NK-92 (cell line): ENCODE results near the gene TMEM214.

Source experiments
- DNase-seq: peaks from one replicate; lab custom pipeline; 2025; ENCODE audit not compliant: unreplicated experiment; lab: John Stamatoyannopoulos, UW

Gene TMEM214

GRCh38 chr2:27009083-27009482 is 23.7 kb upstream of the TMEM214 start:
- DNase-seq: no peak

DNA sequence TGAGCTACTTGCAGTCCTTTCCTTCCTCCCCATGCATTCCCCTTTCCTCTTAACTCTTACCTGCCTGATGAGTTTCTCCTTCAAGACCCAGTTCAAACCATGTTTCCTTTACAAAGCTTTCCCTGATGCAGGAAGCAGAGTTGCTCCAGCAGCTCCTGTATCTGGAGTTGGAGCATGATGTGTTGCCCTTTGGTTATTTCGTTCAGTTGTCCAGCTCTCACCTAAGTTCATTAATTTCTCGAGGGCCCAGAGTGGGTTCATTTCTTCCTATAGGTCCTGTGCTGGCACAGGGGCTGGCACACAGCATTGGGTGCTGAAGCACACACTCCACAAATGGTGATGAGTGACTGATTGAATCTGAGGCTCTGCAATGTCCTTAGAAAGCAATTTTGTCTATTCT is 23.0 kb upstream of the TMEM214 start:
- no peak for DNase-seq

GRCh38 chr2:27010139-27010538 is 22.6 kb upstream of the TMEM214 start:
- DNase-seq: no peak

GRCh38 chr2:27013738-27014137 is 19.0 kb upstream of the TMEM214 start:
- DNase-seq: no peak

- no peak for DNase-seq
Measured at GRCh38 chr2:27014771-27015433, 17.9 kb upstream of the TMEM214 start.

DNA sequence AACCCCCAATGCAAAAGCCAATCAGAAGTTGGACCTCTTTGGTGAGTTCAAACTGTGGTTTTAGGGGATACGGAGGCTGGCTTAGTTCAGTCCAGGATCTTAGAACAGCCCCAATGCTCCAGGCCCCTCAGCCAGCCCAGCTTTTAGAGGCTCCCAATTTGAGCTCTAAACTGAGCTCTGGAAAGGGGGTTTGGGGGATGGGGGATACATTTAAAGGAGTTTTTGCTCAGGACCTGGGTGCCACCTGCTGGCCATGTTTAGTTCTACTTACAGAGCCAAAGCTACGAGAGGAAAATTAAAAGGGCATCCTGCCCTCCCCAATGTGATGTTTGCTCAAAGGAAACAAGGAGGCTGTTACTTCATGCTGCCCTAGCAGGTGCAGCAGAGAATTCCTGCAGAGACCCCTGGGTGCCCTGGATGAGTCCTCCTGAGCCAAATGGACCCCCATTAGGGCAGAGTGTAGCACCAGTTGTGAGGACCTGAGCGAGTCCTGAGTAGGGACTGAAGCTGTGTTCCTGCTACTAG is 15.9 kb upstream of the TMEM214 start:
- DNase-seq: no peak

- no peak for DNase-seq
Measured at GRCh38 chr2:27018142-27018541, 14.6 kb upstream of the TMEM214 start.

DNA sequence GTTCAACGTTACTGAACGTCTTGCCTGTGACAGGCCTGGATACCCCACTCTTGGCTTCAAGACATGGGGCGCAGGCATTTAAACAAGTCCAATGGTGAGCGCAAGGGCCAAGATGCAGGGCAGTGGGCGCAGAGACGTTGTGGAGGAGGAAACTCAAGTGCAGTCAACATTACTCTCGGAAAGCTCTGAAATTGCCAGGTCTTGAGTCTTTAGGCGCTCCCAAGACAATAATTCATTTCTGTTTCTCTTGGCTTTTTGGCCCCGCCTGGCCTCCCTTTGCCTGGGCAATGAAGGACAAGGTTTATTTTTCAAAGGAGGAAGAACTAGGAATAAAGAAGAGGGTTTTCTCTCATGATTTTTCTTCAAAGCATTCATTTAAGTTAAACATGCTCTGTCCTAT is 13.3 kb upstream of the TMEM214 start:
- no peak for DNase-seq

DNA sequence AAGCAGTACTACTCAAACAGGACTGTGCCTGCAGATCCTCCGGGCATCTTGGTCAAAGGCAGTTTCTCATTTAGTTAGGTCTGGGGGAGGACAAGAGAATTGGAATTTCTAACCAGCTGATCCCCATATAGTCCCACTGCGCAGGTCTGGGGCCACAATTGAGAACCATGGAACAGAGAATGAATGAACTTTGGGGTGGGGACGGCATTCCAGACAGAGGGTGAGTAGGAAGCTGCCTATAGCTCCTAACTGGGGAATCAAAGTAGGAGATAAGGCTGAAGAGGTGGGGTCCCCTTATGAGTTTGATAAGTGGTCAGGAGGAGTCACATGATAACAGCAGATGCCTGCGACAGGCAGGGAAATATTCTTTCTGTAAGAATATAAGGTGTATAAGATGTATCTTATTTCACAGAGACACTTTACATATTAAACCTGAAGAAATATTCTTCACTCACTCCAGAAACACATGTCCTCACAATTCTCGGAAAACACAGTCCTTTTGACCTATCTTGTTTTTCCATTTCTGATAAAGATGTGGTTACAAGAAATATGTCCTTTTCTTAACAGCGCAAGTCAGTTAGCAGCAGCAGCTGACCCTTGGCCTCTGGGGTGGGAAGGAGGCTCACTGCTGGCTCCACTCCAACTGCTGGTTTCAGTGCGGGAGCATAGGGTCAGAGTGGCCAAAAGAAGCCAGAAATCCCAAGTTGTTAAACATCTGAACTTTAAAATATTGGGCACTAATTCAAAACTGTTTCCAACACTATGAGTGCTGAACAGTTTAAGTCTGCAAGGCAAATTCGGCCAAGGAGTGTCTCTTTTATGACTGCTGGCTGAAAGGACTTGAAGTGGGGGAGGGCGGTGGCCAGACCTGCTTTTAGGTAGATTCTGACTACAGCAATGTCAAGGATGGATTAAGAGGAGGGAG is 12.6 kb upstream of the TMEM214 start:
- DNase-seq: no peak

DNA sequence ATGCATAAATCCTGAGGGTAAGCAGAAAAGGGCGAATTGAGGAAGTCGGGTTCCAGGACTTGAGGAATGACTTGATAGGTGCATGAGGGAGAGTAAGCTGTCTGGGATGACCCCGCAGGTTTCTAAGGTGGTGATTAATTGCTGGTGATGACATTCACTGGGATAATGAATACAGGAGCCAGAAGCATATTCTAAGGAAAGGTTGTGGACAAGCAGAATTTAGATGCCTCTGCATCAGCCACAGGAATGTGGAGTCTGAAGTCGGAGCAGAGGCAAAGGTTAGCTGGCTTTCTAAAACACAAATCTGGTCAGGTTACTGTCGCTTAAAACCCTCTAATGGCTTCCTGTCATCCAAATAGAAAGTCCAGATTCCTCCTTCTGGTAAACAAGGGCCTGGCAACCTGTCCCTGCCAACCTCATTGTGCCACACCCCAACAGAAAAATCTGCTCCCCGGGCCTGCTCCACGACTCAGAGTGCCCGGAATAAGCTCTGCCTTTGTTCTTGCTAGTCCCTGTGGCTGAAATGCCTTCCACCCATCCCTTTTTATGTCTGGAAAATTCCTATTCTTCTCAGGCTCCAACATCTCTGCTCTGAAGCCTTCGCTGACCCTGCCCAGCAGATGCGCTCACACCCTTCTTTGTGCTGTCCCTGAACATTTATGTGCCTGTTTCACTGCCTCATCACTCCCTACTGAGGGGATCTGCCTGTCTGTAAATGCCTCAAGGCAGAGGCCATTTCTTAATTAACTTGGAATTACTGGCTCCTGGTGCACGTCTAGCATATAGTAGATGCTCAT is 11.3 kb upstream of the TMEM214 start:
- DNase-seq: no peak

- DNase-seq: no peak
Measured at GRCh38 chr2:27023740-27024139, 9.0 kb upstream of the TMEM214 start.

DNA sequence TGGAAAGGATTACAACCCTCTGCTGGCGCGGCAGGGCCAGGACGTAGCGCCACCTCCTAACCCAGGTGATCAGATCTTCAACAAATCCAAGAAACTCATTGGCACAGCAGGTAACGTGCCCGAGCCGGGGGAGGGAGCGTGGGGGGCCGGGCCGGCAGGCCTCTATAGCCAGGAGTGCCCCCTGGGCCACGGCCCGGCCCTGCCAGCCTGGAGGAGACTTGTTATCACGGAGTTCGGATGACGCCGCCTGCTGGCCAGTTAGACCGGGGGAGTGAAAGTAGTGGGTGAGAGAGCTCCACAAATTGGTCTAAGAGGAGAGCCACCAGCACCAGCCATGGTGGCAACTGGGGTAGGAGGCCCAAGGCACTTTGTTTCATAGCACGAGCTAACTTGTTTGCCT is 8.6 kb upstream of the TMEM214 start:
- no peak for DNase-seq

DNA sequence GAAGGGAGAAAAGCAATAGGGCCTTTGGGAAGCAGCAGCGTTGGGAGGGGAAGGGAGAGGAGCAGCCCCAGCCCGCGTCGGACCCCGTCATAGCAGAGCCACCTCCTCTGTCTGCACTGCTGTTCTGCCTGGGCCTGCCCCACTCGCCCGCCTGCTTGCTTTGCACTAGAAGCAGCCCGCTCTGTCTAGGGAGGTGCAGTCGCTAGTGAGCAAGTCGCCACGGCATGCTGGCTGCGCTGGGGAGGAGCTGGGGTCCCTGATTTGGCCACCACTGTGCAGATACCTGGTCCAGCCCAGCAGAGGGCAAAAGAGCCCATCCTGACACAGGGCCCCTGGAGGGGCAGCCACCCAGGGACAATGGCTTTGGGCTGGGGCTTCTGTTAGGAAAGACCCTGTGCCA is 8.0 kb upstream of the TMEM214 start:
- no peak for DNase-seq

DNA sequence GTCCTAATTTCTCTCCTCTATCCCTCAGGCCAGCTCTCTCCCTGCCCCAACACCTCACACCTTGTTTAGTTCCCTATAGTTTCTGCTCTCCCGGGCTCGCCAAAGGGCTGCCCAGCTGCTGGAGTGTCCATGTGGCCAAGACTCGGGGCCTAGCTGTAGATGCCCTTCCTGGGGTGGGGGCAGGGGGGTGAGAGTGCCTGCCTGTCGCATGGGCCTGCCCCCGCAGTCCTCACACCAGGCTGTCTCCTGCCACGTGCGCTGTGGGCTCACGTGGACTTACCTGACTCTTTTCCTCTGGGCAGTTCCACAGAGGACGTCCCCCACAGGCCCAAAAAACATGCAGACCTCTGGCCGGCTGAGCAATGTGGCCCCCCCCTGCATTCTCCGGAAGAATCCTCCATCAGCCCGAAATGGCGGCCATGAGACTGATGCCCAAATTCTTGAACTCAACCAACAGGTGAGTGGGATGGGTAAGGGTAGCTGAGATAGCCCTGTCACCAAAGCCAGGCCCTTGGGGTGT is 7.4 kb upstream of the TMEM214 start:
- no peak for DNase-seq

DNA sequence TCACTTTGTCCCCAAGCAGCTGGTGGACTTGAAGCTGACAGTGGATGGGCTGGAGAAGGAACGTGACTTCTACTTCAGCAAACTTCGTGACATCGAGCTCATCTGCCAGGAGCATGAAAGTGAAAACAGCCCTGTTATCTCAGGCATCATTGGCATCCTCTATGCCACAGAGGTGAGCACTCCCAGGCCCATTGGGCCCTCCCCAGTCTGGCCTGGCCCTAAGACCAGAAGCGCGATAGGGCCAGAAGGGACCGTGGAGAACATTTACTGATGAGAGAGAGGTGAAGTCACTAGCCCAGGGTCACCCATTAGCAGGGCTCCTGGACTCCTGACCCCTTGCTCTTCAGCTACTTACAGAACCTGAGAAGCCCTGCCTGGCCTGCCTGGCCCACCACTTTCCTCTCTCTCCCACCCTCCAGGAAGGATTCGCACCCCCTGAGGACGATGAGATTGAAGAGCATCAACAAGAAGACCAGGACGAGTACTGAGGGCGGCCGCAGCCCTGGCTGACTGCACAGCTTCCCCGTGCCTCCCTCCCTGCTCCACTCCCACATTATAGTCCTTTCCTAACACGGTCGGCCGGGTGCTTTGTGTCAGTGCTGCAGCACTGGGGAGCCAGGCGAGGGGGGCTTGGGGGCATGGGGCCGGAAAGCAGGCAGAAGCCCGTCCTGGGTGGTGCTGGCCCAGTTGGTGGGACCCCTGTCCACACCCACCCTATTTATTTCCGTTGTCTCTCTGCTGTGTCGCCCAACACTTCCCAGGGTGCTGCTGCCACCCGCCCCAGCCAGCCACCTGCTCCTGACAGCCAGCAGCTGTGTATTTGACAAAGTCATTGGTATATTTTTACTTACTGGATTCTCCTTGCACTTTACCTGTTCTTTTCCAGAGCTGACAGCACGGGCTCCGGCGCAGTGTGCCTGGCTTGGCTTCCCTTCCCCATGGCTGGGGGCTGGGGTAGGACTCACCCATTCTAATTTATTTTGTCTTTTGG is 6.6 kb upstream of the TMEM214 start:
- DNase-seq: no peak

DNA sequence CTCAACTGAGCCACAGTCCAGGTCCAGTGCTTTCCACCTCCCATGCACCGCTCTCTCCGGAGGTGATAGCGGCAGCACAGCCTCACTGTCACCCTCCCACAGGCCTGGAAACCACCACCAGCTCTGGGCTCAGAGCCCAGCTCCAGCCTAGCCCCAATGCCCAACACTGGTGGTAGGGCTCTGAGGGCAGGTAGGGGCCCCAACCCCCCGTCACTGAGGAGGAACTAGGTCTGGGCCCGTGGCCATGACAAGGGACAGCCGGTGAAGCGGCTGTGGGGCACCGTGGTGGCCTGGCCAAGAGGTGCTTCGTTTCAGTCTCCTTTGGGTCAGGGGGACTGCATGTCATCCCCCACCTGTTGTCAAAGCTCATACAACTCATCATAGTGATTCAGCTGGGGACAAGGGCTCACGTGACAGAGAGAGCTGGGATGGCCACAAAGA is 5.5 kb upstream of the TMEM214 start:
- DNase-seq: no peak

GRCh38 chr2:27029051-27029450 is 3.7 kb upstream of the TMEM214 start:
- DNase-seq: no peak

DNA sequence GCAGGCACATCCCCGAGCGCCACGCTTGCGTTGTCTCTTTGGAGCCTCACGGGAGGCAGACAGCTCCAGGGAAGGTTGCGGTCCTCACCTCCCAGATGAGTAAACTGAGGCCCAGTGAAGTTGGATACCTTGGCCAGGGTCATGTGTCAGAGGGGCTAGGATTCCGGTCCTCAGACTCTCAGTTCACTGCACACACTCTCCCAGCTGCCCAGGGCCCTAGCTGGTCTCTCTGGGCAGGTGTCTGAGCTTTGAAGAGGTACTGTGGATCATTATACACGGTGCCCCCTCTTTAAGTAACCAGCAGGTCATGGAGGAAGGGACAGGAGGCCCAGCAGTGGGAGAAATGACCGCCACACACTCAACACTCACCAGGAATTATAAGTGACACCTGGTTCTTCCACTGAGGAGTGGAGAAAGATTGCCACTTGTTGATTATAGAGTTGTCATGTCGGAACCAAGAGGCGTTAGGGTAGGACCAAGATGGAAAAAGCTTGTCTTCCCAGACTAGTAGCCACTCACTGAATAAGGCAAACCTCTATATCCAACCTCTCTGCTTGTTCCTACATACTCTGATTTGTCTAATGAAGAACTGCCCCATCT is 588 bp downstream of the TMEM214 start:
- no peak for DNase-seq

DNA sequence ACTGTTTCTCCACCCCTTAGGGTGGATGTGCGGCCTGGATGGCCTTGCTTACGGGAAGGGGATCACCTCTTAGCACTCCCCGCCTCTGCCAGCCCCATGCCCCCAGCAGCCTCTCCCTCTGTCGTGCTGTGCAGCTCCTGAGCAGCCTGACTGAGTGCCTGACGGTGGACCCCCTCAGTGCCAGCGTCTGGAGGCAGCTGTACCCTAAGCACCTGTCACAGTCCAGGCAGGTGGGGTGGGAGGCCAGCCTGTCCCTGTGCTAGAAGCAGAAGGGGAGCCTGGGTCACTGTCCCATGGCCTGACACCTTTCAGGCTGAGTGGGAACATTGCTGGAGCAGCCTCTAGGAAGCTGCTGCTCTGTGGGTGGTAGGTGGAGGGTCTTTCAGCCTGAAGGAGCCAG is 5.2 kb downstream of the TMEM214 start:
- no peak for DNase-seq
